OCI-M1 (cell line): ENCODE measurements around the gene VEGFB.
A peak's percentile ranks its signal among the peaks of the same experiment; 100 is the strongest.

Experiments used
- DNase-seq: peaks from one replicate; lab custom pipeline; 2025; lab: John Stamatoyannopoulos, UW

Gene VEGFB

DNA sequence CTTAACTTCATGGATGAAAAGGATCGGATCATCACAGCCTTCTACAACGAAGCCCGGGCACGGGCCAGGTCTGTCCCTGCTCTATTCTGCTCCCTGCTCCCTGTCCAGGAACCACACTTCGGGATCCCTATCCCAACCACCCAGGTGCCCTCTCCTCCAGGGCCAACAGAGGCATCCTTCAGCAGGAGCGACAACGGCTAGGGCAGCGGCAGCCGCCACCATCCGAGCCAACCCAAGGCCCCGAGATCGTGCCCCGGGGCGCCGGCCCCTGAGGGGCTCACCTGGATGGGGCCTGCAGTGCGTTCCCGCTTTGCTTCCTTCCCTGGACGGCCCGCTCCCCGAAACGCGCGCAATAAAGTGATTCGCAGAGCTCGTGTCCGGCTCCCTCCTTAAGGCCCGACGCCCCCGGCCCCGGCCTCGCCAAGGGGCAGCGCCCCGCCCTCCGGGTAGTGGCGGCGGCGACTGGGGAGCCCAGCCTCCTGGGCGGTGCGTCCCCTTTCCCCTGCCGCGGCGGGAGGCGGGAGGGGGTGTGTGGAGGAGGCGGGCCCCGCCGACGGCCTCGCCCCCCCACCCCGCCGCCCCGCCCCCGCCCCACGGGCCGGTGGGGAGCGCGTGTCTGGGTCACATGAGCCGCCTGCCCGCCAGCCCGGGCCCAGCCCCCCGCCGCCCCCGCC lies at the start of gene VEGFB:
VEGFB (plus strand) TSS at position 672 of the 674 bp plus-strand sequence. CDS start 250 bp downstream, outside the sequence.
- DNase-seq, result peak; percentile 56

DNA sequence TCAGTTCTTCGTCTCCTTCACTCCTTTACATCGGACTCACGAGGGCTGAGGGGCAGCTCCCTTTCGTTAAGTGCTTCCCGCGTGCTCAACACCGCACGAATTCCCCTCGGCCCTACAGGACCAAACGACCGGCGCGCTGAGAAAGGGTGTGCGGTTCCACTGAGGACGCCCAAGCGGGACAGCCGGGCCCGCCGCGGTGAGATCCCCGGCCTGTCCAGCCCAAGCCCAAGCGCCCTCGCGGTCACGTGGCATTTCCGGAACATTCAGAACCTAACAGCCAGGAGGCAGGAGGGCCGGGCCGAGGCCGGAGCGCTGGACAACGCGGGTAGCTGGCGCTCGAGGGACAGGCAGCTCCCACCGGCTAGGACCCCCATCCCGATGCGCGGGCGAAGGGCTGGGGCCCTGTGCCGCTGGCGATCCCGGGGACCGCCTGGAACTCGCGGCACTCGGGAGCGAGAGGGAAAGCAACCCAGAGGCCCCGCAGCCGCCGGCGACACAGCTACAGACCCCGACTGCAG lies 49.1 kb upstream of the VEGFB start:
- peak; percentile 93 for DNase-seq

GRCh38 chr11:64185693-64186491 lies 48.5 kb upstream of the VEGFB start, which contains the start of gene STIP1:
Gene STIP1, plus strand, starts transcription at chr11:64186171. Its CDS starts 91 bp downstream, at chr11:64186262.
- peak; percentile 100 for DNase-seq

DNA sequence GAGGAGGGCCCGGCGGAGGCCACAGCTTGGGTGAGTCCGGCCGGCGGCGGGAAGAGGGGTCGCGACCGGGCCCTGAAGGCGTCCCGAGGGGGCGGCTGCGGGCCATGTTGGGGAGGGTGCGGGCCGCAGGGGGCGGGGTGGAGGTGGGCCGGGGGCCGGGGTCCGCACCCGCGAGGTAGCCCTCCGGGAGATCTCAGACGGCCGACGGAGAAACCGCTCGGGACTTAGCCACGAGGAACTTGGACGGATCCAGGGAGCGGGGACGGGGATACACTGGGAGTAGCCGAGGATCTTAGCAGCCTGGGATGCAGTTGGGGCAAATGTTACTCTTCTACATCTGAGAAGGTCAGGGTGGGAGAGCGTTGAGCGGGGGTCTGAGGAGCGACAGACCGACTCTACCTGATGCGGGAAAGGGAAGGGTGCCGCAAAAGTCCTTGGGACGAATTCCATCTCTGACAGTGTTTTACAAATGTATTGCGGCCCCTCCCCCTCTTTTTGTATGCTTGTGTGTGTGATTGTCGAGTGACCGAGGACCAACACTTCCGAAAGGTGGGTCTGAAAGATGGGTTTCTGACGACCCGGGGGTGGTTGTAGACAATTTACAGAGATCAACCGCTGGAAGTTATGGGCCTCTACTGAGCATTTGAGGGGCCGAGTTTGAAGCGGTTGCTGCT lies 47.8 kb upstream of the VEGFB start:
- DNase-seq, result peak; percentile 50

DNA sequence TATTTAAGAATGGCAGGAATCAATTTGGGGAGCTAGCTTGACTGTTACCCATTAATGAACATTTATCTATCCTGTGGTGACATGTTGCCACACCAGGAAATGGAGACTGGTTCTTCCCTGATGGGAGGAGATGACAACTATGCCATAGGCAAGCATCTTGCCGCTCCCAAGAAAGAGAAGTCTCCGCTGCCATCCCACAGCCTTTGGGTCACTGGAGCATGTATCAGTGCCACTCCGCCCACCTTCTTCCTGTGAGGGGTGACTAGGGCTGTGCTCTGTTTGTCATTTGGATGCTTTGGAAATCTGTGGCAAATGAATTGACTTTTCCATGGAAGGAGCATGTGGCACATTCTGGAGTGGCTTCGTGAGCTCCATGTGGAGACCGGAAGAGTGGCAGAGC lies 42.0 kb upstream of the VEGFB start:
- DNase-seq, result no peak

GRCh38 chr11:64196626-64197025 lies 37.8 kb upstream of the VEGFB start:
- DNase-seq, result no peak

- DNase-seq, result no peak
These were observed 35.9 kb upstream of the VEGFB start for GRCh38 chr11:64198511-64198910.

GRCh38 chr11:64201543-64201942 lies 32.8 kb upstream of the VEGFB start:
- DNase-seq, result no peak

DNA sequence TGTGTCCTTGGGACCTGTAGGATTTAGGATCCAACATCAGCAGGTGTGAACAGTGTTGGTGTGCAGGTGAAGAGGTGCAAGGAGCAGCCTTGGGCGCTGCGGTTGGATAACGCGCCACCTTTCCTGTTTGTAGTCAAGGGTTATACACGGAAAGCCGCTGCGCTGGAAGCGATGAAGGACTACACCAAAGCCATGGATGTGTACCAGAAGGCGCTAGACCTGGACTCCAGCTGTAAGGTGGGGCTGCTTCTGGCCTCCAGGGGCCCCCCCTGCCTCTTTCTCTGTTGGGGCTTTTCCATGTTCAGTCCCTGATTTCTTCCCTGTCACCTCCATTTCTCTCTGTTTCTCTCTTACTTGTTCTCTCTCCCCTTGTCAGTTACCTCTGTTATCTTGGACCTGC lies 31.4 kb upstream of the VEGFB start:
- no peak for DNase-seq

GRCh38 chr11:64203421-64204079 lies 30.8 kb upstream of the VEGFB start:
- no peak for DNase-seq

DNA sequence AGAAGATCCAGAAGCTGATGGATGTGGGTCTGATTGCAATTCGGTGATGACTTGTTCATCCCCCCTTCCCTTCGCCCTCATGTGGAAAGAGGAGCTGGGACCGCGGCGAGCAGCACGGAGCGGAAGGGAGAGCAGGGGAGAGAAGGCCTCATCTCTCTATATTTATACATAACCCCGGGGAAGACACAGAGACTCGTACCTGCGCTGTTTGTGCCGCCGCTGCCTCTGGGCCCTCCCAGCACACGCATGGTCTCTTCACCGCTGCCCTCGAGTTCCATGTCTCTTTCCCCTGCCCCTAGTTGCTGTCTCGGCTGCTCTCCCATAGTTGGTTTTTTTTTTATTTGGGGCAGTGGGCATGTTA lies 30.3 kb upstream of the VEGFB start:
- no peak for DNase-seq

- DNase-seq, result peak; percentile 97
These were observed 29.9 kb upstream of the VEGFB start for GRCh38 chr11:64204464-64204989.

DNA sequence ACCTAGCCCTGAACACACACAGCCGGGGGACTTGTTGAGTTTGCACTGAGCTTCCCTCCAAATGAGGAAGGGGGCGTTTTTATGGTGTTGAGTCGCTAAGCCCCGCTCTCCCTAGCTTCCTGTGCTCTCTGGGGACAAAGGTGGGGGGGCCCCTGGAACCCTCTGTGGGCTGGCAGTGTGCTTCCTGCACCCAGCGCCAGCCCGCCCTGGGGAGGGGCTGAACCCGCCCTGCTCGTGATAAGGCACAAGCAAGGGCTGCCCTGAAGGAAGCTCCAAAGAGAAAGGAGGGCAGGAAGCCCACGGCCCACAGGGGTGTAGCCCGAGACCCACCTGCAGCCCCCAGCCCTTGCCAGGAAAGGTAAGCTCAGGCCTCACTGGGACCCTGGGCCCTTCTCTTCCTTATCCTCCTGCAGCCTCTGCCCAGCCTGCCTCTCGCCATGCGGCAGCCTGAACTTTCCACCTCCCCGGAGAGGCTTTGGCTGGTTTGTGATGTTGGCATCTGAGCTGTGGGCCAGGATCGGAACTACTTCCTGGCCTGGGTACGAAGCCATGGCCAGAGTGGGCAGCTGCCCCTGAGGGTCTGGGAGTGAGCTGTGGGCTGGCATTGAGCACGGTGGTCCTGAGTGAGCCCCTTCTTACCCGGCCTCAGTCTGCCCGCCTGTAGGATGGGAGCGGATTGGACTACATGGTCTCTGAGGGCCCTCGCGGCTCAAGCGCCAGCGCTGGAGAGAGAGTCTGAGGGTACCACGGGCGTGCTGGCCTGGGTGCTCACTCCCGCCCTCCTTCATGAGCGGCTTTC lies 27.7 kb upstream of the VEGFB start, which contains the start of gene FERMT3:
FERMT3 (plus strand) TSS at position 265 of the 799 bp plus-strand sequence. CDS start 644 bp downstream, outside the sequence.
- peak; percentile 80 for DNase-seq

GRCh38 chr11:64207256-64208085 lies 26.9 kb upstream of the VEGFB start:
- peak; percentile 91 for DNase-seq

DNA sequence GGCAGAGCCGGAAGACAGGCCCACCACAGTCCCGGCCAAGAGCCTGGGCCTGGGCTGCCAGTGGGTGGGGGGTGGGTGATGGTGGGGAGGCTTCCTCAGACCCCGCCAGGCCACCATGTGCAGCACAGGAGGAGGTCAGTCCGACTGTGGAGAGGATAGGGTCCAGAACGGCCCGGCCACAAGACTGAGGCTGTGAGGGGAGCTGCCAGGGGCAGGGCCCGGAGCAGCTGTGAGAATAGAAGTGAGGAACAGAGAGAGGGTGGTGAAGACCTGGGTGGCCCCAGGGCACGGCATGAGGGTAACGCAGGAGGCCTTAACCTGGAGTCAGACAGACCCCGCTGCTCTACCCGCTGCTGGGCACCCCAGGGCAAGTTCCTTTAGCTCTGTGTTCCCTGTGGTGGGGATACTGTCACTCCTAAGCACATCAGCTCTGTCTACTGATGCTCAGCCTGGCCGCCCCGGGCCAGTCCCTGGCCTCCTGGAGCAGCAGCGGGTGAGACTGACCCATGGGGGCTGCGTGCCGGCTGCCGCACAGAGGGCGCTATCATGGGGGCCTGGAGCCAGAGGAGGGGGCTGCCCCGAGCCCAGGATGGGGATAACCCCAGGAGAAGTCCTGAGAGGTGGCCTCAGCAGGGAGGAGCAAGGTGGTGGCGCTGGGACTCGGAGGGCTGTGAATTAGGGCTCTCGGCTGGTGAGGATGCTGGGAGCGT lies 26.1 kb upstream of the VEGFB start:
- DNase-seq, result no peak

- DNase-seq, result no peak
These were observed 25.4 kb upstream of the VEGFB start for GRCh38 chr11:64208796-64209562.

DNA sequence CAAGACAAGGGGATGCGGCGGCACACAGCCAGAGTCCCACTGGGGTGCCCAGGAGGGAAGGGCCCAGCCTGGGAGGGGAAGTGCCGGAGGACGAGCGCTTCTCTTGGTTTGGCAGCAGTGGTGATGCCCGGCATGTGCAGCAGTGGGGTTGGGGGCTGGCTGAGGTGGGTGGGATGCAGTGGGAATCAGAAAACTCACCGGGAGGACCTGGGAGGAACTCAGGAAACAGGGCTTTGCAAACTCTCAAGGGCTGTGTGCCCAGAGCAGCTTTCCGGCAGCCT lies 24.9 kb upstream of the VEGFB start:
- DNase-seq, result no peak

DNA sequence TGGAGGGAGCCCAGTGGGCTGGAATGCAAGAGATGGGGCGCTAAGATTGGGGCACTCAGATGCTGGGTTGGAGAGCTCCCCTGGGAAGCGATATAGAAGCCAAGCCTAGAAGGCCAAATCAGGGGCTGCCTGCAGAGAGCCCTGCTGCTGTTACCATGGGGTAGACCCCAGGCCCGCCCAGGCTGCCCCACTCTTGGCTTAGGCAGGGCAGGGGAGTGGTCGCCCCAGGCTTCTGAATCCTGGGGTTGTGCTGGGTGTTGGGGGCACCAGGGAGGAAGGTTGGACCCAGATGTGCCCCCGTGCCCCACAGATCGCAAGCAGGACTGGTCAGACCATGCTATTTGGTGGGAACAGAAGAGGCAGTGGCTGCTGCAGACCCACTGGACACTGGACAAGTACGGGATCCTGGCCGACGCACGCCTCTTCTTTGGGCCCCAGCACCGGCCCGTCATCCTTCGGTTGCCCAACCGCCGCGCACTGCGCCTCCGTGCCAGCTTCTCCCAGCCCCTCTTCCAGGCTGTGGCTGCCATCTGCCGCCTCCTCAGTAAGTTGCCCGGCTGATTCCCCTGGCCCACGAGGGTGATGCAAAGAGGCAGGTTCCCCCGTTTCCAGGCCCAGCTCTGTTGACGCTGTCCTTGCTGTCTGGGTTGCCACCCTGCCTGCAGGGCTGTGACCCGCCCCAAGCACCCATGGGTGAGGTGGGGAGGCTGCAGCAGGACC lies 23.9 kb upstream of the VEGFB start:
- no peak for DNase-seq
